ENCODE data around the gene SH2D4B.
A peak's percentile ranks its signal among the peaks of the same experiment; 100 is the strongest.

SH2D4B gene

GRCh38 chr10:80515511-80515910, 22.2 kb upstream of the SH2D4B start:
- Histone ChIP-seq H3K4me3 (ENCODE audit: low read depth in 1 of 2, low read length in 1 of 2) (no peak overlapping the region), H3K9me3 (no peaks in the 10 kb centered on the region), H3K27ac (no peak overlapping the region), H3K4me1 (ENCODE audit: control insufficient read depth in 1 of 2, insufficient read depth in 1 of 2, low read depth in 1 of 2, low read length in 1 of 2) (no peaks in the 10 kb centered on the region), H3K36me3 (peaks cover 100% of the 10 kb centered on the region), H3K27me3 (no peaks in the 10 kb centered on the region)
- TF ChIP-seq, protein P1, sequence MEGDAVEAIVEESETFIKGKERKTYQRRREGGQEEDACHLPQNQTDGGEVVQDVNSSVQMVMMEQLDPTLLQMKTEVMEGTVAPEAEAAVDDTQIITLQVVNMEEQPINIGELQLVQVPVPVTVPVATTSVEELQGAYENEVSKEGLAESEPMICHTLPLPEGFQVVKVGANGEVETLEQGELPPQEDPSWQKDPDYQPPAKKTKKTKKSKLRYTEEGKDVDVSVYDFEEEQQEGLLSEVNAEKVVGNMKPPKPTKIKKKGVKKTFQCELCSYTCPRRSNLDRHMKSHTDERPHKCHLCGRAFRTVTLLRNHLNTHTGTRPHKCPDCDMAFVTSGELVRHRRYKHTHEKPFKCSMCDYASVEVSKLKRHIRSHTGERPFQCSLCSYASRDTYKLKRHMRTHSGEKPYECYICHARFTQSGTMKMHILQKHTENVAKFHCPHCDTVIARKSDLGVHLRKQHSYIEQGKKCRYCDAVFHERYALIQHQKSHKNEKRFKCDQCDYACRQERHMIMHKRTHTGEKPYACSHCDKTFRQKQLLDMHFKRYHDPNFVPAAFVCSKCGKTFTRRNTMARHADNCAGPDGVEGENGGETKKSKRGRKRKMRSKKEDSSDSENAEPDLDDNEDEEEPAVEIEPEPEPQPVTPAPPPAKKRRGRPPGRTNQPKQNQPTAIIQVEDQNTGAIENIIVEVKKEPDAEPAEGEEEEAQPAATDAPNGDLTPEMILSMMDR (IDR thresholded peaks at IDR 0.05), result no peak

GRCh38 chr10:80515941-80516340, 21.8 kb upstream of the SH2D4B start:
- Histone ChIP-seq H3K27ac (no peak overlapping the region), H3K4me3 (ENCODE audit: low read depth in 1 of 2, low read length in 1 of 2) (no peak overlapping the region), H3K27me3 (no peaks in the 10 kb centered on the region), H3K9me3 (no peaks in the 10 kb centered on the region), H3K4me1 (ENCODE audit: control insufficient read depth in 1 of 2, insufficient read depth in 1 of 2, low read depth in 1 of 2, low read length in 1 of 2) (no peaks in the 10 kb centered on the region), H3K36me3 (peaks cover 100% of the 10 kb centered on the region)
- TF ChIP-seq, protein P1 (IDR thresholded peaks at IDR 0.05), result no peak

GRCh38 chr10:80516506-80517075, 21.1 kb upstream of the SH2D4B start:
- Histone ChIP-seq H3K27me3 (no peaks in the 10 kb centered on the region), H3K9me3 (no peaks in the 10 kb centered on the region), H3K4me1 (ENCODE audit: control insufficient read depth in 1 of 2, insufficient read depth in 1 of 2, low read depth in 1 of 2, low read length in 1 of 2) (no peaks in the 10 kb centered on the region), H3K36me3 (peaks cover 100% of the 10 kb centered on the region), H3K4me3 (ENCODE audit: low read depth in 1 of 2, low read length in 1 of 2) (no peak overlapping the region), H3K27ac (peak overlapping the region; percentile 46)
- TF ChIP-seq, protein P1 (IDR thresholded peaks at IDR 0.05), result no peak

DNA sequence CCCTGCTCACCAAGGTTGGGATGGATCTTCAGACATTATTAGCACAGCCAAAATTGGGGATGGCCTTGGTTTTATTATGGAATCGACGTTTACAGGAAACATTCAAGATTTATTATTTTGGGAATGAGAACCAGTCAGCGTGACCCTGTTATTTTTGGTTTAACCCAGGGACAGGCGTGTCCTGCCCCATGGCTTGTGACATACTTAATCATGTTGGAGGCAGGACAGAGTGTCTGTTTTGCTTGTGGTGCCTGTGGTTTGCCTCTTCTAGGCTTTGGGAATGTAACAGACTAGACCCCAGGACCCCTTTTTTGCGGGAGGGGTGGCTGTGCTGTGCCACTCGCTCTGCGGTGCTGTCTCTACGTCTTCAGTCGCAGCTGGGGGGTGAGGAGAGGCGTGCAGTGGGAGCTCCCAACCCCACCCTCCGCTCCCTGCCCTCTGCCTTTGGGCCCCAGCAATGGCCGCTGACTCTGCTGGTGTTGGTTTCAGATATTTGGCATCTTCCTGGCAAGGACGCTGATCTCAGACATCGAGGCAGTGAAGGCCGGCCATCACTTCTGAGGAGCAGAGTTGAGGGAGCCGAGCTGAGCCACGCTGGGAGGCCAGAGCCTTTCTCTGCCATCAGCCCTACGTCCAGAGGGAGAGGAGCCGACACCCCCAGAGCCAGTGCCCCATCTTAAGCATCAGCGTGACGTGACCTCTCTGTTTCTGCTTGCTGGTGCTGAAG, 20.1 kb upstream of the SH2D4B start:
- no peak overlapping the region for H3K4me3 ChIP-seq (ENCODE audit: low read depth in 1 of 2, low read length in 1 of 2)
- H3K27ac ChIP-seq, result no peak overlapping the region
- no peaks in the 10 kb centered on the region for H3K9me3 ChIP-seq
- TF ChIP-seq, protein P1 (IDR thresholded peaks at IDR 0.05), result no peak
- peaks cover 98% of the 10 kb centered on the region for H3K36me3 ChIP-seq
- H3K27me3 ChIP-seq, result no peaks in the 10 kb centered on the region
- H3K4me1 ChIP-seq (ENCODE audit: control insufficient read depth in 1 of 2, insufficient read depth in 1 of 2, low read depth in 1 of 2, low read length in 1 of 2), result no peaks in the 10 kb centered on the region

DNA sequence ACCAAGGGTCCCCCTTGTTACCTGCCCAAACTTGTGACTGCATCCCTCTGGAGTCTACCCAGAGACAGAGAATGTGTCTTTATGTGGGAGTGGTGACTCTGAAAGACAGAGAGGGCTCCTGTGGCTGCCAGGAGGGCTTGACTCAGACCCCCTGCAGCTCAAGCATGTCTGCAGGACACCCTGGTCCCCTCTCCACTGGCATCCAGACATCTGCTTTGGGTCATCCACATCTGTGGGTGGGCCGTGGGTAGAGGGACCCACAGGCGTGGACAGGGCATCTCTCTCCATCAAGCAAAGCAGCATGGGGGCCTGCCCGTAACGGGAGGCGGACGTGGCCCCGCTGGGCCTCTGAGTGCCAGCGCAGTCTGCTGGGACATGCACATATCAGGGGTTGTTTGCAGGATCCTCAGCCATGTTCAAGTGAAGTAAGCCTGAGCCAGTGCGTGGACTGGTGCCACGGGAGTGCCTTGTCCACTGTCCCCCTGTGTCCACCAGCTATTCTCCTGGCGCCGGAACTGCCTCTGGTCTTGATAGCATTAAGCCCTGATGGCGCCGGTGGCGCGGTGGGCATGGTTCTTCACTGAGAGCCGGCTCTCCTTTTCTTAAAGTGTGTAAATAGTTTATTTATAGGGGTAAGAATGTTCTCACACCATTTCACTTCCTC, 19.4 kb upstream of the SH2D4B start:
- H3K4me3 ChIP-seq (ENCODE audit: low read depth in 1 of 2, low read length in 1 of 2), result no peak overlapping the region
- TF ChIP-seq, protein P1 (IDR thresholded peaks at IDR 0.05), result no peak
- no peaks in the 10 kb centered on the region for H3K4me1 ChIP-seq (ENCODE audit: control insufficient read depth in 1 of 2, insufficient read depth in 1 of 2, low read depth in 1 of 2, low read length in 1 of 2)
- no peaks in the 10 kb centered on the region for H3K27me3 ChIP-seq
- H3K9me3 ChIP-seq, result no peaks in the 10 kb centered on the region
- H3K36me3 ChIP-seq, result peaks cover 92% of the 10 kb centered on the region
- H3K27ac ChIP-seq, result peak overlapping the region; percentile 36

Data from neutrophil (primary cell).